Esophagus squamous epithelium (tissue), 5 donors: ENCODE results near the gene KCNG4. TPM values are rescaled to one million over a fixed set of nuclear protein-coding genes. Genes with fewer than 3 reads are reported as not detected.

ENCODE experiments used
- DNase-seq: peaks from one replicate; lab custom pipeline; 2025; lab: John Stamatoyannopoulos, UW
- H3K27ac ChIP-seq, 4 donors: fragments of 200-600 bp; sonication (generic); one replicate each; pipeline ENCODE4 v1.5.1; 2016 to 2019; ENCODE audit warnings: mild to moderate bottlenecking in 1 of 4
- H3K27me3 ChIP-seq, 4 donors: fragments of 200-600 bp; sonication (generic); 1 replicate in 3 of 4; 2 replicates in 1 of 4; pipeline versions ENCODE4 v1.5.1 to v1.6.0; 2017 to 2021; ENCODE audit warnings: antibody characterized with exemption in 1 of 4
- H3K36me3 ChIP-seq, 3 donors: fragments of 200-600 bp; sonication (generic); one replicate each; pipeline ENCODE4 v1.5.1; 2016 to 2019
- H3K4me1 ChIP-seq, 3 donors: fragments of 200-600 bp; sonication (generic); one replicate each; pipeline ENCODE4 v1.5.1; 2017 to 2019
- H3K4me3 ChIP-seq, 4 donors: fragments of 200-600 bp; sonication (generic); 1 replicate in 3 of 4; 2 replicates in 1 of 4; pipeline ENCODE4 v1.5.1; 2016 to 2019; ENCODE audit warnings: mild to moderate bottlenecking in 2 of 4, moderate library complexity in 1 of 4
- H3K9me3 ChIP-seq, 3 donors: fragments of 200-600 bp; sonication (generic); one replicate each; pipeline ENCODE4 v1.5.1; 2016 to 2019
- POLR2A ChIP-seq, 4 donors: fragments of 450-650 bp; IDR thresholded peaks; one replicate each; pipeline ENCODE4 v1.6.1; 2017; ENCODE audit warnings: antibody characterized with exemption in 4 of 4, mild to moderate bottlenecking in 4 of 4, moderate library complexity in 3 of 4
- WGBS, 2 donors: methylation state at CpG; one replicate each; pipeline ENCODE4 v1.1.5; 2018; 5-methylcytosine and 5-hydroxymethylcytosine counted together
- intact Hi-C: fragments of 100-400 bp; cut with DNase I; formaldehyde crosslinking; loops from one replicate; pipeline ENCODE4 v1.15.0; 2022
- total RNA-seq, 4 donors: library from RNA; depleted of rRNA; stranded (reverse); fragments of >200 nt; gene quantifications; one replicate each; pipeline ENCODE4 v1.1.0, GENCODE V29; 2016
- TF ChIP-seq, protein P1 (sequence below), 6 experiments: fragments of 450-650 bp in 4 of 6; fragments of 200-600 bp in 2 of 6; sonication (generic) in 2 of 6; IDR thresholded peaks; one replicate each; pipeline ENCODE4 v1.5.1; 2016 to 2019; ENCODE audit warnings: antibody characterized with exemption in 6 of 6, mild to moderate bottlenecking in 4 of 6, moderate library complexity in 4 of 6
- donor health status: DM: yes; HTN: yes; CAD: no.

Gene KCNG4
- total RNA-seq, 4 donors from 2014 or later, result not detected

DNA sequence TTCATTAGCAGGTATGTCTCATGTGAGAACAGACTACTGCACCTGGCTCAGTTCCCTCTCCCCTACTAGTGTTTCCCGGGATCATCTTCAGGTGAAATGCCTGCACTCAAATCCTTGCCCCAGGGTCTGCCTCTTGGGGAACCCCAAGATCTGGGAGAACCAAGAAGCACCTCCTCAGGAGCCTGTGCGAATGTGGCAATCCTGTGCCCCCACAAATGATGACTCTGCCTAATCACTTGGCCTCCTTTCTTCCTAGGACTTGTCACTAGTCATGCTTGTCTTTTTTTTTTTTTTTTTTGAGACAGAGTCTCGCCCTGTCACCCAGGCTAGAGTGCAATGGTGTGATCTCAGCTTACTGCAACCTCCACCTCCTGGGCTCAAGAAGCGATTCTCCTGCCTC is 27.2 kb downstream of the KCNG4 start:
- Histone ChIP-seq H3K4me1 (no peaks in the 10 kb centered on the region), H3K27ac (no peak overlapping the region), H3K27me3 (no peaks in the 10 kb centered on the region), H3K4me3 (no peak overlapping the region), H3K36me3 (no peaks in the 10 kb centered on the region), H3K9me3 (no peaks in the 10 kb centered on the region)
- intact Hi-C loops, result no loop called here
- TF ChIP-seq POLR2A (IDR thresholded peaks at IDR 0.05), result no peak
- TF ChIP-seq, protein P1, sequence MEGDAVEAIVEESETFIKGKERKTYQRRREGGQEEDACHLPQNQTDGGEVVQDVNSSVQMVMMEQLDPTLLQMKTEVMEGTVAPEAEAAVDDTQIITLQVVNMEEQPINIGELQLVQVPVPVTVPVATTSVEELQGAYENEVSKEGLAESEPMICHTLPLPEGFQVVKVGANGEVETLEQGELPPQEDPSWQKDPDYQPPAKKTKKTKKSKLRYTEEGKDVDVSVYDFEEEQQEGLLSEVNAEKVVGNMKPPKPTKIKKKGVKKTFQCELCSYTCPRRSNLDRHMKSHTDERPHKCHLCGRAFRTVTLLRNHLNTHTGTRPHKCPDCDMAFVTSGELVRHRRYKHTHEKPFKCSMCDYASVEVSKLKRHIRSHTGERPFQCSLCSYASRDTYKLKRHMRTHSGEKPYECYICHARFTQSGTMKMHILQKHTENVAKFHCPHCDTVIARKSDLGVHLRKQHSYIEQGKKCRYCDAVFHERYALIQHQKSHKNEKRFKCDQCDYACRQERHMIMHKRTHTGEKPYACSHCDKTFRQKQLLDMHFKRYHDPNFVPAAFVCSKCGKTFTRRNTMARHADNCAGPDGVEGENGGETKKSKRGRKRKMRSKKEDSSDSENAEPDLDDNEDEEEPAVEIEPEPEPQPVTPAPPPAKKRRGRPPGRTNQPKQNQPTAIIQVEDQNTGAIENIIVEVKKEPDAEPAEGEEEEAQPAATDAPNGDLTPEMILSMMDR (IDR thresholded peaks at IDR 0.05), result no peak
- DNase-seq, result no peak
- 60 to 66% methylated on average over 2 to 4 of the region's 4 CpGs for WGBS, 2 donors

DNA sequence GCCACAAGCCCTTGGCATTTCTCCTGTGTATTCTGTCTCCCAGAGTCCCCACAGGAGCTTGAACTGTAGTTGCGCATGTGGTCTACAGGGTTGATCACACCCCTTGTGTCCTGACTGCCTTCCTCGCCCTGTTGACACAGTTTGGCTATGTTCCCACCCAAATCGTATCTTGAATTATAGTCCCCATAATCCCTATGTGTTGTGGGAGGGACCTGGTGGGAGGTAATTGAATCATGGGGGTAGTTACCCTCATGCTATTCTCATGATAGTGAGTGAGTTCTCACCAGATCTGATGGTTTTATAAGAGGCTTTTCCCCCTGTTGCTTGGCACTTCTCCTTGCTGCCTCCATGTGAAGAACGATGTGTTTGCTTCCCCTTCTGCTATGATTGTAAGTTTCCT is 27.7 kb downstream of the KCNG4 start:
- Histone ChIP-seq H3K27ac (no peak overlapping the region), H3K27me3 (no peaks in the 10 kb centered on the region), H3K4me3 (no peak overlapping the region), H3K36me3 (no peaks in the 10 kb centered on the region), H3K4me1 (no peaks in the 10 kb centered on the region), H3K9me3 (no peaks in the 10 kb centered on the region)
- no peak for DNase-seq
- TF ChIP-seq, protein P1 (IDR thresholded peaks at IDR 0.05), result no peak
- TF ChIP-seq POLR2A (IDR thresholded peaks at IDR 0.05), result no peak
- intact Hi-C loops, result no loop called here
- 48 to 76% methylated on average over 3 to 4 of the region's 4 CpGs for WGBS, 2 donors

DNA sequence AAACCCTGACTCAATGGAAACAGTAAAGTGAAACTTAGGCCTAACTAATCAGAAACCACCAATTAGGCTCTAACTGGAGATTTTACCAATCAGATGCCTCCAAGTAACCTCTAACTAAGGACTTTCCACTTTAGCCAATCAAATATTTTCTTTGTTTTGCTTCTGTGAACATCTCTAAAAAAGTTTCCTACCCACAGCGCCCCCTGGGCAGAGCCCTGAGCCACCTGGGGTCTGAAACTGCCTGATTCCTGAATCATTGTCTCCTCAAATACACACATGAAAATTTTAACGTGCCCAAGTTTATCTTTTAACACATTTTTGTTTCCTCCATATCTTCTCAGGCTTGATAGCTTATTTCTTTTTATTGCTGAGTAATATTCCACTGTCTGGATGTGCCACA is 29.8 kb downstream of the KCNG4 start:
- intact Hi-C loops, result no loop called here
- Histone ChIP-seq H3K27me3 (no peaks in the 10 kb centered on the region), H3K27ac (no peak overlapping the region), H3K4me1 (no peaks in the 10 kb centered on the region), H3K36me3 (no peaks in the 10 kb centered on the region), H3K4me3 (no peak overlapping the region), H3K9me3 (no peaks in the 10 kb centered on the region)
- no peak for TF ChIP-seq POLR2A (IDR thresholded peaks at IDR 0.05)
- TF ChIP-seq, protein P1 (IDR thresholded peaks at IDR 0.05), result no peak
- 71 to 73% methylated on average over 2 of the region's 2 CpGs for WGBS, 2 donors
- DNase-seq, result no peak

DNA sequence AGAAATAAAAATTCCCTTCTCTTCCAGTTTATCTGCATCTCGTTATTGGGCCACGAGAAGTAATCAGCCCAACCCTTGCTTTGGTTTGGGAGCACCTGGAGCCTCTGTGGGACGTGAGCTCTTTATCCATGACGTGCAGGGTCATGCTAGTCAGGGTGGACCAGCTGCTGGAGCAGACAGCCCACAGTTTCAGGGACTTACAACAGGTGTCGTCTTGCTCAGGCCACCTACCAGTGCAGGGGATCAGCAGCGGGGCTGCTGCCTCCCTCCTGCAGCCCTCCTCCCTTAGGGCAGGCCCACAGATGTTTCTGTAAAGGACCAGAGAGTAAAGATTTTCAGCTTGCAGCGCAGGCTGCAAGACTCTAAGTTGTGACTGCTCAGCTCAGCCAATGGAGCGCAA is 31.9 kb downstream of the KCNG4 start:
- Histone ChIP-seq H3K27me3 (no peaks in the 10 kb centered on the region), H3K4me1 (no peaks in the 10 kb centered on the region), H3K4me3 (no peak overlapping the region), H3K36me3 (no peaks in the 10 kb centered on the region), H3K9me3 (no peaks in the 10 kb centered on the region), H3K27ac (no peak overlapping the region)
- 58 to 82% methylated on average over 4 to 5 of the region's 8 CpGs for WGBS, 2 donors
- TF ChIP-seq POLR2A (IDR thresholded peaks at IDR 0.05), result no peak
- TF ChIP-seq, protein P1 (IDR thresholded peaks at IDR 0.05), result no peak
- intact Hi-C loops, result no loop called here
- no peak for DNase-seq

DNA sequence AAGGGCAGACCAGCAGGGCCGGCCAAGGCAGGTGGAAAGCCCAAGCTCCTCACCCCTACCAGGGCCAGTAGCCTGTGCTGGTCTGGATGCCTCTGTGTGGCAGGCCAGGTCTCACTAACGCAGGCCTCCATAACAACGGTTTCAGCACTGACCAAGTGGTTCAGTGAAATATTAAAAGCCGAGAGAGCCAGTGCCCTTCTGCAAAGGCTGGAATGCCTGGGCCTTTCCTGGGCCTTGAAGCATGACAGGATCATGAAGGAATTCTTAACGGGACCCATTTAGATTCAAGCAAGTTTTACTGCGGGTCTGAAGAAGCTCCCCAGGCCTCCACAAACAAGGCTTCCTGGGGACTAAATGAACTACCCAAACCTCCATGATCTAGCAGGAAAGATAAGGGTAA is 32.6 kb downstream of the KCNG4 start:
- Histone ChIP-seq H3K4me3 (no peak overlapping the region), H3K27me3 (no peaks in the 10 kb centered on the region), H3K27ac (no peak overlapping the region), H3K9me3 (no peaks in the 10 kb centered on the region), H3K4me1 (no peaks in the 10 kb centered on the region), H3K36me3 (no peaks in the 10 kb centered on the region)
- DNase-seq, result no peak
- intact Hi-C loops, result no loop called here
- 71 to 75% methylated on average over 4 of the region's 6 CpGs for WGBS, 2 donors
- TF ChIP-seq POLR2A (IDR thresholded peaks at IDR 0.05), result no peak
- TF ChIP-seq, protein P1 (IDR thresholded peaks at IDR 0.05), result no peak
